Upper lobe of left lung (tissue), 4 donors: ENCODE data around the gene BID.

Experiments used
- EP300 ChIP-seq, 4 donors: sonication (generic); formaldehyde crosslinking; IDR thresholded peaks; one replicate each; pipeline ENCODE4 v1.5.1; 2017; ENCODE audit warnings: antibody characterized with exemption in 4 of 4, control low read depth in 2 of 4
- POLR2A ChIP-seq, 4 donors: fragments of 450-650 bp; IDR thresholded peaks; one replicate each; pipeline ENCODE4 v1.5.1; 2016 to 2017; ENCODE audit warnings: antibody characterized with exemption in 4 of 4, mild to moderate bottlenecking in 2 of 4
- TF ChIP-seq, protein P1 (sequence below), 6 experiments: fragments of 450-650 bp in 4 of 6; fragments of 200-600 bp in 2 of 6; sonication (generic) in 2 of 6; IDR thresholded peaks; one replicate each; pipeline ENCODE4 v1.5.1; 2016 to 2019; ENCODE audit warnings: antibody characterized with exemption in 6 of 6

DNA sequence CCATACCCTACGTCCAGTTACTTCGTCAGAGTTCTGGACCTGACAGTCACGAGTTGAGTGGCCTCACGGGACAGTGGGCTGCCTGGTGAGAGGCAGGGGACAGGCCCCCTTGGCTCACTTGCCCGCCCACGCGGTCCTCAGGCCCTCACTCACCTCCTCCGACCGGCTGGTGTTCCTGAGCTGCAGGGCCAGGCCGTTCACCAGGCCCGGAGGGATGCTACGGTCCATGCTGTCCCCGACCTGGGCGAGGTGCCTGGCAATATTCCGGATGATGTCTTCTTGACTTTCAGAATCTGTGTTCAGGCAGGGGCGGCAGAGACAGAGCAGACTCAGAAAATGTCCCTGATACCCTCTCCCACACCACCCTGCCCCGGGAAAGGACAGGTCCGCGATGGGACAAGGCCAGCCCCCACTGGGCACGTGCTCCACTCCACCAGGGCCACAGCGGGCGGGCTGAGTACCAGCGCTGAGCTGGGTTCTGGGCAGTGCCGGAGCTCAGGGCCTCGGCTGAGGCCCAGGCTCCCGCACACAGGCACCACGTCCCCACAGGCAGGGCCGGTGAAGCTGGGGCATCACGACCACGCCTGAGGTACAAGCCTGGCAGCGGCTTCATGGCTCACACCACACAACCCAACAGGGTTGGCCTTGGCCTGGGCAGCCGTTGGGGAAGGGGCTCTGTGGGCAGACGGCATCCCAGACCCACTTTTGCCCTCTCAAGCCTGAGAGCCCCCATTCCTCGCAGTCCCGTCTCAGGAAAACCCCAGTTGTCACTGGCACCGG lies 34.9 kb downstream of the BID start:
- TF ChIP-seq, protein P1, sequence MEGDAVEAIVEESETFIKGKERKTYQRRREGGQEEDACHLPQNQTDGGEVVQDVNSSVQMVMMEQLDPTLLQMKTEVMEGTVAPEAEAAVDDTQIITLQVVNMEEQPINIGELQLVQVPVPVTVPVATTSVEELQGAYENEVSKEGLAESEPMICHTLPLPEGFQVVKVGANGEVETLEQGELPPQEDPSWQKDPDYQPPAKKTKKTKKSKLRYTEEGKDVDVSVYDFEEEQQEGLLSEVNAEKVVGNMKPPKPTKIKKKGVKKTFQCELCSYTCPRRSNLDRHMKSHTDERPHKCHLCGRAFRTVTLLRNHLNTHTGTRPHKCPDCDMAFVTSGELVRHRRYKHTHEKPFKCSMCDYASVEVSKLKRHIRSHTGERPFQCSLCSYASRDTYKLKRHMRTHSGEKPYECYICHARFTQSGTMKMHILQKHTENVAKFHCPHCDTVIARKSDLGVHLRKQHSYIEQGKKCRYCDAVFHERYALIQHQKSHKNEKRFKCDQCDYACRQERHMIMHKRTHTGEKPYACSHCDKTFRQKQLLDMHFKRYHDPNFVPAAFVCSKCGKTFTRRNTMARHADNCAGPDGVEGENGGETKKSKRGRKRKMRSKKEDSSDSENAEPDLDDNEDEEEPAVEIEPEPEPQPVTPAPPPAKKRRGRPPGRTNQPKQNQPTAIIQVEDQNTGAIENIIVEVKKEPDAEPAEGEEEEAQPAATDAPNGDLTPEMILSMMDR (IDR thresholded peaks at IDR 0.05) = no peak
- no peak for TF ChIP-seq EP300 (IDR thresholded peaks at IDR 0.05)
- TF ChIP-seq POLR2A (IDR thresholded peaks at IDR 0.05) = no peak
